HepG2 (cell line): ENCODE data around the gene PHKB. TPM values are rescaled to one million over a fixed set of nuclear protein-coding genes. Genes with fewer than 3 reads are reported as not detected.

ENCODE experiments used
- FOXO1 ChIP-seq: sonication (generic); formaldehyde crosslinking; IDR thresholded peaks from 2 replicates; pipeline ENCODE4 v1.4.0; 2020; ENCODE audit warnings: missing genetic modification reagents
- GLI4 ChIP-seq: sonication (generic); formaldehyde crosslinking; IDR thresholded peaks from 2 replicates; pipeline ENCODE4 v1.5.1; 2020; ENCODE audit warnings: missing genetic modification reagents, mild to moderate bottlenecking, moderate library complexity, borderline replicate concordance
- SMC3 ChIP-seq: IDR thresholded peaks from 2 replicates; pipeline ENCODE4 v1.6.1; 2011; ENCODE audit warnings: low read length, improper control_type of control experiment
- ZFP91 ChIP-seq: sonication (generic); formaldehyde crosslinking; IDR thresholded peaks from 2 replicates; pipeline ENCODE4 v1.9.0; 2022; ENCODE audit warnings: missing genetic modification reagents, mild to moderate bottlenecking, borderline replicate concordance
- polyA plus RNA-seq, 8 experiments: library from polyadenylated mRNA; depleted of rRNA in 3 of 8; stranded (reverse) in 7 of 8; unstranded in 1 of 8; fragments of >200 nt; fragmentation: Illumina TruSeq in 4 of 8; extraction: Trizol in 4 of 8; gene quantifications; 2 replicates each; pipeline versions ENCODE4 v1.2.1 to v1.2.3, GENCODE V29; 2011 to 2016; ENCODE audit warnings: low read depth in 4 of 8, missing spikeins in 1 of 8, mixed read lengths in 1 of 8; ENCODE audit not compliant: insufficient read depth in 1 of 8
- total RNA-seq, 5 experiments: library from RNA; depleted of rRNA; stranded (reverse); fragments of >200 nt; fragmentation: Illumina TruSeq; extraction: Trizol; gene quantifications; 2 replicates each; pipeline ENCODE4 v1.2.3, GENCODE V29; 2016; ENCODE audit warnings: low read depth in 1 of 5
- TF ChIP-seq, protein P1 (sequence below): sonication (generic); formaldehyde crosslinking; IDR thresholded peaks from one replicate; pipeline ENCODE4 v1.5.1; 2020; ENCODE audit warnings: mild to moderate bottlenecking, missing genetic modification reagents; ENCODE audit errors: not compliant biosample characterization
- TF ChIP-seq, protein P2 (sequence below): sonication (generic); formaldehyde crosslinking; IDR thresholded peaks from 2 replicates; pipeline ENCODE4 v1.8.0; 2022; ENCODE audit warnings: mild to moderate bottlenecking, missing genetic modification reagents, borderline replicate concordance
- TF ChIP-seq, protein P3 (sequence below): sonication (generic); formaldehyde crosslinking; IDR thresholded peaks from 2 replicates; pipeline ENCODE4 v1.4.0; 2020; ENCODE audit warnings: mild to moderate bottlenecking, missing genetic modification reagents

PHKB gene
- total and polyA plus RNA-seq, 2 of the 13 experiments (the other 11 are each of a cell fraction or from before 2014, with no cell fraction given) = 66.0 to 80.8 TPM

GRCh38 chr16:47538472-47538871, 77.3 kb downstream of the PHKB start (continued):
- TF ChIP-seq, protein P1, sequence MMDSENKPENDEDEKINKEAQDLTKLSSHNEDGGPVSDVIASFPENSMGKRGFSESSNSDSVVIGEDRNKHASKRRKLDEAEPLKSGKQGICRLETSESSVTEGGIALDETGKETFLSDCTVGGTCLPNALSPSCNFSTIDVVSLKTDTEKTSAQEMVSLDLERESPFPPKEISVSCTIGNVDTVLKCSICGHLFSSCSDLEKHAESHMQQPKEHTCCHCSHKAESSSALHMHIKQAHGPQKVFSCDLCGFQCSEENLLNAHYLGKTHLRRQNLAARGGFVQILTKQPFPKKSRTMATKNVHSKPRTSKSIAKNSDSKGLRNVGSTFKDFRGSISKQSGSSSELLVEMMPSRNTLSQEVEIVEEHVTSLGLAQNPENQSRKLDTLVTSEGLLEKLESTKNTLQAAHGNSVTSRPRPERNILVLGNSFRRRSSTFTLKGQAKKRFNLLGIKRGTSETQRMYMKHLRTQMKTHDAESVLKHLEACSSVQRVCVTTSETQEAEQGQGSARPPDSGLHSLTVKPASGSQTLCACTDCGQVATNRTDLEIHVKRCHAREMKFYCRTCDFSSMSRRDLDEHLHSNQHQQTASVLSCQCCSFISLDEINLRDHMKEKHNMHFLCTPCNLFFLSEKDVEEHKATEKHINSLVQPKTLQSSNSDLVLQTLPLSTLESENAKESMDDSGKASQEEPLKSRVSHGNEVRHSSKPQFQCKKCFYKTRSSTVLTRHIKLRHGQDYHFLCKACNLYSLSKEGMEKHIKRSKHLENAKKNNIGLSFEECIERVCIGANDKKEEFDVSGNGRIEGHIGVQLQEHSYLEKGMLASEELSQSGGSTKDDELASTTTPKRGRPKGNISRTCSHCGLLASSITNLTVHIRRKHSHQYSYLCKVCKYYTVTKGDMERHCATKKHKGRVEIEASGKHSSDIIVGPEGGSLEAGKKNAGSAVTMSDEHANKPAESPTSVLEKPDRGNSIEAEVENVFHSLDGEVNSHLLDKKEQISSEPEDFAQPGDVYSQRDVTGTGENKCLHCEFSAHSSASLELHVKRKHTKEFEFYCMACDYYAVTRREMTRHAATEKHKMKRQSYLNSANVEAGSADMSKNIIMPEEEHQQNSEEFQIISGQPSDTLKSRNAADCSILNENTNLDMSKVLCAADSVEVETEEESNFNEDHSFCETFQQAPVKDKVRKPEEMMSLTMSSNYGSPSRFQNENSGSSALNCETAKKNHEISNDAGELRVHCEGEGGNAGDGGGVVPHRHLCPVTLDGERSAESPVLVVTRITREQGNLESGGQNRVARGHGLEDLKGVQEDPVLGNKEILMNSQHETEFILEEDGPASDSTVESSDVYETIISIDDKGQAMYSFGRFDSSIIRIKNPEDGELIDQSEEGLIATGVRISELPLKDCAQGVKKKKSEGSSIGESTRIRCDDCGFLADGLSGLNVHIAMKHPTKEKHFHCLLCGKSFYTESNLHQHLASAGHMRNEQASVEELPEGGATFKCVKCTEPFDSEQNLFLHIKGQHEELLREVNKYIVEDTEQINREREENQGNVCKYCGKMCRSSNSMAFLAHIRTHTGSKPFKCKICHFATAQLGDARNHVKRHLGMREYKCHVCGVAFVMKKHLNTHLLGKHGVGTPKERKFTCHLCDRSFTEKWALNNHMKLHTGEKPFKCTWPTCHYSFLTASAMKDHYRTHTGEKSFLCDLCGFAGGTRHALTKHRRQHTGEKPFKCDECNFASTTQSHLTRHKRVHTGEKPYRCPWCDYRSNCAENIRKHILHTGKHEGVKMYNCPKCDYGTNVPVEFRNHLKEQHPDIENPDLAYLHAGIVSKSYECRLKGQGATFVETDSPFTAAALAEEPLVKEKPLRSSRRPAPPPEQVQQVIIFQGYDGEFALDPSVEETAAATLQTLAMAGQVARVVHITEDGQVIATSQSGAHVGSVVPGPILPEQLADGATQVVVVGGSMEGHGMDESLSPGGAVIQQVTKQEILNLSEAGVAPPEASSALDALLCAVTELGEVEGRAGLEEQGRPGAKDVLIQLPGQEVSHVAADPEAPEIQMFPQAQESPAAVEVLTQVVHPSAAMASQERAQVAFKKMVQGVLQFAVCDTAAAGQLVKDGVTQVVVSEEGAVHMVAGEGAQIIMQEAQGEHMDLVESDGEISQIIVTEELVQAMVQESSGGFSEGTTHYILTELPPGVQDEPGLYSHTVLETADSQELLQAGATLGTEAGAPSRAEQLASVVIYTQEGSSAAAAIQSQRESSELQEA (CRISPR knock-in tag) = no peak
- 0 out of 2 replicates have a peak, but pooled peaks have one; percentile 12 for TF ChIP-seq GLI4 (CRISPR knock-in tag)
- TF ChIP-seq, protein P2, sequence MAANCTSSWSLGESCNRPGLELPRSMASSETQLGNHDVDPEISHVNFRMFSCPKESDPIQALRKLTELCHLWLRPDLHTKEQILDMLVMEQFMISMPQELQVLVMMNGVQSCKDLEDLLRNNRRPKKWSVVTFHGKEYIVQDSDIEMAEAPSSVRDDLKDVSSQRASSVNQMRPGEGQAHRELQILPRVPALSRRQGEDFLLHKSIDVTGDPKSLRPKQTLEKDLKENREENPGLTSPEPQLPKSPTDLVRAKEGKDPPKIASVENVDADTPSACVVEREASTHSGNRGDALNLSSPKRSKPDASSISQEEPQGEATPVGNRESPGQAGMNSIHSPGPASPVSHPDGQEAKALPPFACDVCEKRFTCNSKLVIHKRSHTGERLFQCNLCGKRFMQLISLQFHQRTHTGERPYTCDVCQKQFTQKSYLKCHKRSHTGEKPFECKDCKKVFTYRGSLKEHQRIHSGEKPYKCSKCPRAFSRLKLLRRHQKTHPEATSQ (CRISPR knock-in tag) = peak; percentile 89; the same call in 1 of the 2 replicates
- TF ChIP-seq ZFP91 (CRISPR knock-in tag) = no peak
- no peak for TF ChIP-seq SMC3
- TF ChIP-seq, protein P3, sequence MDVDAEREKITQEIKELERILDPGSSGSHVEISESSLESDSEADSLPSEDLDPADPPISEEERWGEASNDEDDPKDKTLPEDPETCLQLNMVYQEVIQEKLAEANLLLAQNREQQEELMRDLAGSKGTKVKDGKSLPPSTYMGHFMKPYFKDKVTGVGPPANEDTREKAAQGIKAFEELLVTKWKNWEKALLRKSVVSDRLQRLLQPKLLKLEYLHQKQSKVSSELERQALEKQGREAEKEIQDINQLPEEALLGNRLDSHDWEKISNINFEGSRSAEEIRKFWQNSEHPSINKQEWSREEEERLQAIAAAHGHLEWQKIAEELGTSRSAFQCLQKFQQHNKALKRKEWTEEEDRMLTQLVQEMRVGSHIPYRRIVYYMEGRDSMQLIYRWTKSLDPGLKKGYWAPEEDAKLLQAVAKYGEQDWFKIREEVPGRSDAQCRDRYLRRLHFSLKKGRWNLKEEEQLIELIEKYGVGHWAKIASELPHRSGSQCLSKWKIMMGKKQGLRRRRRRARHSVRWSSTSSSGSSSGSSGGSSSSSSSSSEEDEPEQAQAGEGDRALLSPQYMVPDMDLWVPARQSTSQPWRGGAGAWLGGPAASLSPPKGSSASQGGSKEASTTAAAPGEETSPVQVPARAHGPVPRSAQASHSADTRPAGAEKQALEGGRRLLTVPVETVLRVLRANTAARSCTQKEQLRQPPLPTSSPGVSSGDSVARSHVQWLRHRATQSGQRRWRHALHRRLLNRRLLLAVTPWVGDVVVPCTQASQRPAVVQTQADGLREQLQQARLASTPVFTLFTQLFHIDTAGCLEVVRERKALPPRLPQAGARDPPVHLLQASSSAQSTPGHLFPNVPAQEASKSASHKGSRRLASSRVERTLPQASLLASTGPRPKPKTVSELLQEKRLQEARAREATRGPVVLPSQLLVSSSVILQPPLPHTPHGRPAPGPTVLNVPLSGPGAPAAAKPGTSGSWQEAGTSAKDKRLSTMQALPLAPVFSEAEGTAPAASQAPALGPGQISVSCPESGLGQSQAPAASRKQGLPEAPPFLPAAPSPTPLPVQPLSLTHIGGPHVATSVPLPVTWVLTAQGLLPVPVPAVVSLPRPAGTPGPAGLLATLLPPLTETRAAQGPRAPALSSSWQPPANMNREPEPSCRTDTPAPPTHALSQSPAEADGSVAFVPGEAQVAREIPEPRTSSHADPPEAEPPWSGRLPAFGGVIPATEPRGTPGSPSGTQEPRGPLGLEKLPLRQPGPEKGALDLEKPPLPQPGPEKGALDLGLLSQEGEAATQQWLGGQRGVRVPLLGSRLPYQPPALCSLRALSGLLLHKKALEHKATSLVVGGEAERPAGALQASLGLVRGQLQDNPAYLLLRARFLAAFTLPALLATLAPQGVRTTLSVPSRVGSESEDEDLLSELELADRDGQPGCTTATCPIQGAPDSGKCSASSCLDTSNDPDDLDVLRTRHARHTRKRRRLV (CRISPR knock-in tag) = no peak
- peak; percentile 95 for TF ChIP-seq FOXO1 (CRISPR knock-in tag)
